ENCODE data around the gene CHD6. TPM values are rescaled to one million over a fixed set of nuclear protein-coding genes. Genes with fewer than 3 reads are reported as not detected.
A peak's percentile ranks its signal among the peaks of the same experiment; 100 is the strongest.

CHD6 gene
- total RNA-seq, 2 experiments from 2014 or later = 18.4 to 19.5 TPM

- Mint-ChIP-seq H3K36me3 (peaks cover 2% of the 10 kb centered on the region), H3K9me3 (no peaks in the 10 kb centered on the region), H3K27me3 (no peaks in the 10 kb centered on the region), H3K4me3 (no peak overlapping the region), H3K27ac (no peak overlapping the region), H3K4me1 (peaks cover 60% of the 10 kb centered on the region)
- DNase-seq = no peak
These were observed 4.9 kb downstream of the CHD6 start for GRCh38 chr20:41613321-41613720.

- DNase-seq = no peak
- Mint-ChIP-seq H3K4me1 (peaks cover 43% of the 10 kb centered on the region), H3K27me3 (no peaks in the 10 kb centered on the region), H3K9me3 (no peaks in the 10 kb centered on the region), H3K4me3 (no peak overlapping the region), H3K27ac (no peak overlapping the region), H3K36me3 (peaks cover 6% of the 10 kb centered on the region)
These were observed 8.7 kb downstream of the CHD6 start for GRCh38 chr20:41609474-41609873.

- no peak for DNase-seq
- no peaks in the 10 kb centered on the region for H3K9me3 Mint-ChIP-seq
- peaks cover 6% of the 10 kb centered on the region for H3K36me3 Mint-ChIP-seq
- H3K4me1 Mint-ChIP-seq = peaks cover 40% of the 10 kb centered on the region
- no peaks in the 10 kb centered on the region for H3K27me3 Mint-ChIP-seq
- H3K4me3 Mint-ChIP-seq = no peak overlapping the region
- H3K27ac Mint-ChIP-seq = peak overlapping the region; percentile 34
These were observed 9.6 kb downstream of the CHD6 start for GRCh38 chr20:41608606-41609005.

- Mint-ChIP-seq H3K27ac (no peak overlapping the region), H3K4me3 (no peak overlapping the region), H3K4me1 (peaks cover 35% of the 10 kb centered on the region), H3K27me3 (no peaks in the 10 kb centered on the region), H3K36me3 (peaks cover 6% of the 10 kb centered on the region), H3K9me3 (no peaks in the 10 kb centered on the region)
- no peak for DNase-seq
These were observed 10.4 kb downstream of the CHD6 start for GRCh38 chr20:41607791-41608190.

GRCh38 chr20:41604002-41604401 is 14.2 kb downstream of the CHD6 start:
- H3K4me1 Mint-ChIP-seq = peaks cover 20% of the 10 kb centered on the region

GRCh38 chr20:41601742-41602141 is 16.4 kb downstream of the CHD6 start:
- H3K36me3 Mint-ChIP-seq = peaks cover 43% of the 10 kb centered on the region
- DNase-seq = no peak
- H3K4me3 Mint-ChIP-seq = no peak overlapping the region
- H3K4me1 Mint-ChIP-seq = peaks cover 3% of the 10 kb centered on the region
- H3K27me3 Mint-ChIP-seq = no peaks in the 10 kb centered on the region
- H3K9me3 Mint-ChIP-seq = peaks cover 45% of the 10 kb centered on the region
- peak overlapping the region; percentile 1 for H3K27ac Mint-ChIP-seq

More at GRCh38 chr20:41604002-41604401, 14.2 kb downstream of the CHD6 start:
- no peak for DNase-seq
- Mint-ChIP-seq H3K36me3 (peaks cover 33% of the 10 kb centered on the region), H3K27me3 (no peaks in the 10 kb centered on the region), H3K9me3 (peaks cover 28% of the 10 kb centered on the region), H3K4me3 (no peak overlapping the region), H3K27ac (no peak overlapping the region)

GRCh38 chr20:41600926-41601631 is 17.1 kb downstream of the CHD6 start:
- DNase-seq = no peak
- Mint-ChIP-seq H3K27me3 (no peaks in the 10 kb centered on the region), H3K36me3 (peaks cover 49% of the 10 kb centered on the region), H3K4me3 (no peak overlapping the region), H3K27ac (no peak overlapping the region), H3K9me3 (peaks cover 51% of the 10 kb centered on the region), H3K4me1 (peaks cover 3% of the 10 kb centered on the region)

- H3K27ac Mint-ChIP-seq = no peak overlapping the region
- no peak overlapping the region for H3K4me3 Mint-ChIP-seq
- H3K27me3 Mint-ChIP-seq = no peaks in the 10 kb centered on the region
- peaks cover 61% of the 10 kb centered on the region for H3K9me3 Mint-ChIP-seq
- DNase-seq = no peak
- peaks cover 61% of the 10 kb centered on the region for H3K36me3 Mint-ChIP-seq
- H3K4me1 Mint-ChIP-seq = peaks cover 4% of the 10 kb centered on the region
These were observed 18.5 kb downstream of the CHD6 start for GRCh38 chr20:41599699-41600104.

- Mint-ChIP-seq H3K27ac (no peak overlapping the region), H3K27me3 (no peaks in the 10 kb centered on the region), H3K4me1 (peaks cover 2% of the 10 kb centered on the region), H3K4me3 (no peak overlapping the region), H3K36me3 (peaks cover 67% of the 10 kb centered on the region), H3K9me3 (peaks cover 67% of the 10 kb centered on the region)
- no peak for DNase-seq
These were observed 19.5 kb downstream of the CHD6 start for GRCh38 chr20:41598719-41599118.

GRCh38 chr20:41594514-41595322 is 23.5 kb downstream of the CHD6 start:
- Mint-ChIP-seq H3K4me1 (peaks cover 9% of the 10 kb centered on the region), H3K27ac (no peak overlapping the region), H3K27me3 (no peaks in the 10 kb centered on the region), H3K4me3 (no peak overlapping the region), H3K36me3 (peaks cover 57% of the 10 kb centered on the region), H3K9me3 (peaks cover 45% of the 10 kb centered on the region)
- no peak for DNase-seq

- no peaks in the 10 kb centered on the region for H3K27me3 Mint-ChIP-seq
- peaks cover 34% of the 10 kb centered on the region for H3K9me3 Mint-ChIP-seq
- DNase-seq = no peak
- H3K4me3 Mint-ChIP-seq = no peak overlapping the region
- no peak overlapping the region for H3K27ac Mint-ChIP-seq
- H3K4me1 Mint-ChIP-seq = peaks cover 9% of the 10 kb centered on the region
- H3K36me3 Mint-ChIP-seq = peaks cover 51% of the 10 kb centered on the region
These were observed 25.5 kb downstream of the CHD6 start for GRCh38 chr20:41592516-41593216.

GRCh38 chr20:41587956-41588355 is 30.2 kb downstream of the CHD6 start:
- no peak overlapping the region for H3K27ac Mint-ChIP-seq
- peaks cover 39% of the 10 kb centered on the region for H3K36me3 Mint-ChIP-seq
- DNase-seq = no peak
- no peak overlapping the region for H3K4me3 Mint-ChIP-seq
- peaks cover 4% of the 10 kb centered on the region for H3K4me1 Mint-ChIP-seq
- no peaks in the 10 kb centered on the region for H3K27me3 Mint-ChIP-seq
- peaks cover 24% of the 10 kb centered on the region for H3K9me3 Mint-ChIP-seq

GRCh38 chr20:41587523-41587922 is 30.7 kb downstream of the CHD6 start:
- no peak for DNase-seq
- Mint-ChIP-seq H3K4me3 (no peak overlapping the region), H3K27ac (no peak overlapping the region)

GRCh38 chr20:41586772-41587171 is 31.4 kb downstream of the CHD6 start:
- H3K27me3 Mint-ChIP-seq = no peaks in the 10 kb centered on the region
- no peak for DNase-seq
- peaks cover 42% of the 10 kb centered on the region for H3K36me3 Mint-ChIP-seq
- H3K9me3 Mint-ChIP-seq = peaks cover 24% of the 10 kb centered on the region
- H3K27ac Mint-ChIP-seq = no peak overlapping the region
- H3K4me1 Mint-ChIP-seq = peaks cover 11% of the 10 kb centered on the region
- H3K4me3 Mint-ChIP-seq = no peak overlapping the region

More at GRCh38 chr20:41587523-41587922, 30.7 kb downstream of the CHD6 start:
- Mint-ChIP-seq H3K36me3 (peaks cover 43% of the 10 kb centered on the region), H3K27me3 (no peaks in the 10 kb centered on the region), H3K9me3 (peaks cover 24% of the 10 kb centered on the region), H3K4me1 (peaks cover 6% of the 10 kb centered on the region)

- Mint-ChIP-seq H3K9me3 (peaks cover 5% of the 10 kb centered on the region), H3K27me3 (no peaks in the 10 kb centered on the region), H3K27ac (no peak overlapping the region), H3K4me1 (peaks cover 40% of the 10 kb centered on the region), H3K36me3 (peaks cover 16% of the 10 kb centered on the region), H3K4me3 (no peak overlapping the region)
- DNase-seq = no peak
These were observed 37.8 kb downstream of the CHD6 start for GRCh38 chr20:41580350-41580749.
